GM19025 (cell line): ENCODE data around the gene CLCN5.
"Not testable (repeated sequence)": the region's sequence is repeated elsewhere in the genome, so short reads cannot be mapped to it uniquely, and the experiment has no call there.

Source experiments
- ATAC-seq: cut with Tn5 transposase; IDR thresholded peaks from one replicate; pipeline ENCODE4 v1.9.1; 2021; ENCODE audit warnings: mild to moderate bottlenecking, low read depth, moderate library complexity; ENCODE audit not compliant: unreplicated experiment

The CLCN5 gene

DNA sequence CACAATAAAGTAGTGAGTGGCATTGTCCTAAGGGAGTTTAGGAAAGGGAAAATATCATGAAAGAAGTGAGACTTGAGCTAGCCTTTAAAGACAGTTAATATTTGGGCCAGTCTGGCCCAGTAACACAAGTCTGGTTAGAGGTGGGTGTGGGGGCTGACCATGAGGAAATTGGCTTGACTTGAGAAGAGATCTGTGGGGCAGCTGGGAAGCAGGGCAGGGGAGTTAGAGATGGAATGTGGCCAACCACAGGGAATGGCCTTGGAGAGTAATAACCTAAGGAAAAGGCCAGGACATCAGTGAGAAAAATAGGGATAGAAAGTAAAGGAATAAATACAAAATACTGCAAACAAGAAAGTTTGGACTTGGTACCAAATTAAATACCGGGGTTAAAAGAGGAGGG, 71.3 kb downstream of the CLCN5 start:
- ATAC-seq = no peak

DNA sequence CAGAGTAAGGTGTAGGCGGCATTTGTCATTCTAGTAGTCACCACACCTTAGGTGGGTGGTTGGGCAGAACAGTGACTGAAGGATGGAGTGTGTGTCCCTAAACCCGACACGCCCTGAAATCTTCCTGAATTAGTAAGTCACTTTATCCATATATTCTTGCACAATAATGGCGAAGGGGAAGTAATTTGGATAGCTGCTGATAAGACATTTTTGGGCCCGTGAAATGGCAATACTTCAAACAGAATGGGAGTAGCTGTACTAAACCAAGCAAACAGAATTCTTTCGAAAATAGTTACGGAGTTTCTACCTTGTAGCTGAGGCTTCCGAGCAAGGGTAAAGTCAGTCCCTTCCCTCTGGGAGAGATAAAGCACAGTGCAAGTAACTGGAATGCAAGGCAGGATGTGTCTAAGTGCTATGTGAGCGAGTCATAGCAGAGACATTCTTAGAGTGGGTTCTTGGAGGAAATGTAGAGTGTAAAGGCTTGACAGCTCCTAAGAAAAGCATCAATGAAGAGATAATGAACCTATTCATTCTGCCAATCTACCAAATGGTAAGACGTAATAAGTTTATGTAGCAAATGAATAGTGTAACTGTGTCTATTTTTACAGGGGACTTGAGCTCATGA, 72.8 kb downstream of the CLCN5 start:
- ATAC-seq = no peak

DNA sequence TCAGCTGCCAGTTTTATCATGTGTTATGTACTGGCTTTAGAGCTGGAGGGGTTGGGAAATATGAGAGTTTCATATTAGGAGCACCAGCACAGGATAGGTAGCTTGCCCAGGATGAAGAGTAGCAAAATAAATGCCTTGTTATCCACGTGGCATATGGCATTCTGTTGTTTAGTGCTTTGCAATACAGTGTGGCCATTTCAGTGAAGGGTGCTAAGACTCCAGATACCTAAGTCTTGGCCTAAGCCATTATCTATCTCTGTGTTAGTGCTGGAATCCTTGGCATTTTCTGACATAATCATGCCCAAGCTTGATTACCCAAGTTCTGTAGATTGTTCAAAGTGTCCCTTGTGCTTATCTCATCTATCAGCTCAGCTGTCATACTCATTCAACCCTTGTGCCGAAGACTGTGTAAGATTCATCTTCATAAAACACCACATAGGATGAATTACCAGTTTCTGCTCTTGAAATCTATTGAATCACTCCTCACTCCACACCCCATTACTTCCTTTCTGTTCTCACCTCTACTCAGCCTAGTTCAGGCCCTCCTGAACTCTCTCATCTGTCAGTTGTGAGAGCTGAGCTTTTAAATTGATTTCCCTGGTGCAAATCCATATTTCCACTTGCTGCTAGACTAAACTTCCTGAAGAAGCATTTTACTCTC, 73.5 kb downstream of the CLCN5 start:
- no peak for ATAC-seq

DNA sequence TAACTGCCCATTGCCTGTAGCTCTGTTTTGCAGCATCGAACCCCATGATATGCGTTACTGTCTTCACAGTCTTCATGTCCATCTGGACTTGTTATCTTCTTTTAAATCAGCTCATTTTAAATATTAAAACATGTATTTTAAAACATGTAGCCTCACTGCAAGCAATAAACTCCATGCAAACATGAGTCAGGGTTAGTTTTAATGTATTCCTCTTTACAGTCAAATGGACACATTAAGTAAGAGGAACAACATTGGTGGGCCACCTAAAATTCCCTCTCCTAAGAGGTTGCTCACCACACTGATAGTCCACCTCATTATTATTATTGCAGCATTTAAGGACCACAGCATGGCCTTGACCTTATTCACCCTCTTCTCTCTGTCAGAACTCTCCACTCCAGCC, 74.1 kb downstream of the CLCN5 start:
- no peak for ATAC-seq

DNA sequence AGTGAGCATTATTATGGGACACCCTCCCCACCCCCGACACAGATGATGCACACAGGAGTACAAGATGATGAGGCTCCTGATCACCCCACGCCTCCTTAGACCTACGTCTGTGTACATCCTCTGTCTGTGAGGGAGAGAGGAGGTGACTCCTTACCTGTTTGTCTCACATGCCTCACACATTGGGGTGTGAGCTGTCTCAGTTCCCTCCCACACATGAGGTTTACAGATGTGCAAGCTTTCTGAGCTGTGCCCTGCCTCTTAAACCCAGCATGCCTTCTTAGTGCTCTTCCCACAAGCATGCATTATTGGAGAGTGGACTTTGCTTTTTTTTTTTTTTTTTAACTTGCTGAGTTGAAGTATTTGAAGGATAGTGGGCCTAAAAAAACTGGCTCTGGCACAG, 76.7 kb downstream of the CLCN5 start:
- no peak for ATAC-seq

DNA sequence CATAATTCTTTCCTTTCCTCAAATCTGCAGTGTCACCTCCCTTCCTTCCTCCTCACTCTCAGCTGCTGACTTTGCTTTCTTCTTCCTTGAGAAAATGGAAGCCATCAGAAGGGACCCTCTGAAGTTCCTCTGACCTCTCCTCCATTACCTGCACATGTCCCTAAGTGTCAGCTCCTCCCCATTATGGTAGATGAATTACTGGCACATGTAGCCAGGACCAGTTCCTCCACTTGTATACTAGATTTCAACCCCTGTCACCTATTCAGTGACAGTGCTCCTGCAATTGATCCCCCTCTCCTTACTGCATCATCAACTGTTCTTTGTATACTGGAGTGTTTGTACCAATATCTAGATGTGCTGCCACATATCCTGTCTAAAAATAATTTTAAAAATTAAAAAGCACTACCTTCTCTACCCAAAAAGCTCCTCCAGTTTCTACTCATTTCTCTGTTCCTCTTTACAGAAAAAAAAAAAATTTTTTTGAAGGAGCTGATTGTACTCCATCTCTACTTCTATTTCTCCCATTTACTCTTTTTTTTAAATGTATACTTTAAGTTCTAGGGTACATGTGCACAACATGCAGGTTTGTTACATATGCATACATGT, 78.6 kb downstream of the CLCN5 start:
- no peak for ATAC-seq

DNA sequence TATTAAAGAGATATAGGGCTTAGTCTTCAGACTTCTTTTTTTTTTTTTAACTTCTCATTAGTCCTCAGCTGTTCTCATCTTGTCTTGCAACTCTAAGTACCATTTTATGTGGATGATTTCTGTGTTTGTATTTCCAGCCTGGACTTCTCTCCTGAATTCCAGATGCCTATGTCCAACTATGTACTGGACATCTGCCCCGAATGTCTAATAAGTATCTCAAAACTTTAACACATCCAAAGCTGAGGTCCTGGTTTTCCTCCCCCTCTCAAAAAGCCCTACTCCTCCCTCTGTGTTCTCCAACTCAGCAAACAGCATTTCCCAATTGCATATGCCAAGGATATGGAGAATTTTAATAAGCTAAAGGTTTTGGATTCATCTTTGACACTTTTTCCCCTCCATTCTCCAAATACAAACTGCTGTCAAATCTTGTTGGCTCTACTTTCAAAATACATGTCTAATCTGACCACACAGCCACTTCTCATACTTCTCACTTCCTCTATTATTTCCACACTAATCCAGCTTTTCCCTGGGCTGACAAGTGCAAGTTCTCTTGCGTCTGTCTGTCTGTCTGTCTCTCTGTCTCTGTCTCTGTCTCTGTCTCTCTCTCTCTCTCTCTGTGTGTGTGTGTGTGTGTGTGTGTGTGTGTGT, 79.8 kb downstream of the CLCN5 start:
- no peak for ATAC-seq

DNA sequence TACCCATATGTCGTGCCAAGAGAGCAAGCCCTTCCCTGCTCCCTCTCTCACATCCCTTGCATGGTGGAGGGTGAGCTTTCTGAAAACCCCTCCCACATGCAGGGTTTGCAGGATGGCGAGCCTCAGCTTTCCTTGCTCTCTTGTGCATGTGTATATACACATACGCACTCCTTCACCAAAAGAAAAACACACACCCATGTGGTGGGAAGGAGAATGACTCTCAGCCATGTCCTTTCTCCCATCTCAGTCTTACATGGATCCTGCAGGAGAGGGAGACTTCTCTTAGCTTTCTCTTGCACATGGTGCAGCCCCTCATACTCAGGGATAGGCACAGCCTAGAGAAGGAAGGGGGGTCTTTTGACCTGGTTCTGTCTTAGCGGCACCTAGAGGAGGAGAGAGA, 81.1 kb downstream of the CLCN5 start:
- ATAC-seq = no peak

DNA sequence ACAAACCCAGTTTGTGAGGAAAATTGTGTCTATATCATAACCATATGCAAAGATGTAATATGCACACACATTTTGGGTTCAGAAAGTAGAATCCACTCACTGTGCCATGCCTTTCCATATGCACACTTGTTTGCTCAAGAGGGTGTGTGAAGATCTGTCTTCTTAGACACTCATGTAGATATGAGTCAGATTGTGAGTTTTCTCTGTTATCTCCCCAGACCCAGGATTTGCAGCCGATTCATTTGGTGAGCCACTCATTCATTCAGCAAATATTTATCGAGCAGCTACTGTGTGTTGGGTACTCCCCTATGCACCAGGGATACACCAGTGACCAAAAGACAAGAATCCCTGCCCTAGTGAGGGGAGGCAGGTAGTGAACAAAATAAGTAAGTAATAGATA, 81.5 kb downstream of the CLCN5 start:
- ATAC-seq = no peak

DNA sequence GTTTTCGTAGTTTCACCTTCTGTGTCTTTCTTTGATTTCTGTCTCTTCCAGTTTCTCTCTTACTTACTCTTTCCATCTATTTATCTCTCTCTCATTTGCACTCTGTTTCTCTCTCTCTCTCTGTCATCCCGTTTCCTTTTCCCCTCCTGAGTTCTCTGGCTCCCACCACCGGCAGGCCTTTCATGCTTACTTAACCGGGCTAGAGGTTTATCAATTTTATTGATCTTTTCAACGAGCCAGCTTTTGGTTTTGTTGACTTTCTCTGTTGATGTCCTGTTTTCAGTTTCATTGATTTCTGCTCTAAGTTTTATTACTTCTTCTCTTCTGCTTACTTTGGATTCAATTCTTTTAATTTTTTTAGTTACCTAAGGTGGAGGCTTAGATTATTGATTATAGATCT, 103.2 kb downstream of the CLCN5 start:
- not testable (repeated sequence) for ATAC-seq

DNA sequence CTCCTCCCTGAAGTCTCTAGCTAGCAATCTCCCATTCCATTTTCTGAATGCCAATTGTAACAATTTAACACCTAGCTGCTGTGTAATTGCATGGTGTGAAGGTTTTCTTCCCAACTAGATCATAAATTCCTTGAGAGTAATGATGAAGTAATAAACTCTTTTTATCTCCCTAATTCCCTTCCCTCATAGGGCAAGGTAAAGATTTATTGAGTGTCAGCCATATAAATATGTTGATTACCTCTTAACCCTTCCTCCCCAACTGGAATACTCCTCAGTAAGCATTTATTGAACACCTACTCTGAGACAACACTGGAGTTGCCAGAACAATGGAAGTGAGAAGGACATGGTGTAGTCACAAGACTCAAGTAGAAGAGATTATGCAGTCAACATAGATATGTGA, 112.7 kb downstream of the CLCN5 start:
- no peak for ATAC-seq

DNA sequence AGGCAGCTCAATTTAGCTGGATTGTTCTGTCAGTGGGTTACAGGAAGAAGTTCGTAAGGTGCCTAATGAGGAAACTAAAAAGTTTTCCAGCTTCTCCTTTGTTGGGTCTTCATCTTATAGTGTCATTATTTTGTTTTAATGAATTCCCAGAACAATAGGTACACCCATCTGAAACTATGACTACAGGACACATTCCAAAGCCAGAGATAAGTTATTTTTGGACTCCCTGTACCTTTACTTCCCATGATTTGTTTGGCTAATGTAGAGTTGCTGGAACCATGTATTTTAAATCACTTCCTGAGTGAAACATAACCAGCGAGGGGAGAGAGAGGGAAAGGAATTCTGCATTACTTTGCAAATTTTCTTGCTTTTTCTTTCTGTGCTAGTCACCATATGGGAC, 114.0 kb downstream of the CLCN5 start:
- ATAC-seq = no peak

DNA sequence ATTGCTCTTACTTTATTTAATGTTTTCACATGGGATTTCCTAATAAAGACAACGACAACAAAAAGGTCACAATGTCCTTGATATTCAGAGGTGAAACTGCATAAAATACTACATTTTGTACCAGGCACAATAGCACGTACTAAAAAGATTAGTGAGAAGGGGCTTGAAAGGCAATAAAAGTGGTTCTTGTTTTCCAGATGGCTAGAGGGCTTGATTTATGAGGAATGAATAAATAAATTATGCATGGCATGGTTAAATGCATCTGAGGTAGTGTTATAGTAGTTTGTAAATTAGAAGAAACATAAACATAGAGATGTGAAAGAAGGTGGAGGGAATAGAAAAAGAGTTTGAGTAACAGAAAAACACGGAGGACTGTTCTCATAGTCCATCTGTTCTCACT, 123.4 kb downstream of the CLCN5 start:
- no peak for ATAC-seq

DNA sequence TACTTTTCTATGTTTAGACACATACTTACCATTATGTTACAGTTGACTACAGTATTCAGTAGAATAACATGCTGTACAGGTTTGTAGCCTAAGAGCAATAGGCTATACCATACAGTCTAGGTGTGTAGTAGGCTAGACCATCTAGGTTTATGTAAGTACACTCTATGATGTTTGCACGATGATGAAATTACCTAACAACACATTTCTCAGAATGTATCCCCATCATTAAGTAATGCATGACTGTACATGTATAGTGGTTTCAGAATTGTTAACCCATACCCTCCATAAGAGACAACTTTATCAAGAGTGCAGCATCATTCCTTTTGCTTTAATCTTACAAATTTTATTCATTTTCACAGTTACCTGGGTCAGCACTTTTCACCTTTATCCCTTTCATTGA, 126.8 kb downstream of the CLCN5 start:
- ATAC-seq = no peak

DNA sequence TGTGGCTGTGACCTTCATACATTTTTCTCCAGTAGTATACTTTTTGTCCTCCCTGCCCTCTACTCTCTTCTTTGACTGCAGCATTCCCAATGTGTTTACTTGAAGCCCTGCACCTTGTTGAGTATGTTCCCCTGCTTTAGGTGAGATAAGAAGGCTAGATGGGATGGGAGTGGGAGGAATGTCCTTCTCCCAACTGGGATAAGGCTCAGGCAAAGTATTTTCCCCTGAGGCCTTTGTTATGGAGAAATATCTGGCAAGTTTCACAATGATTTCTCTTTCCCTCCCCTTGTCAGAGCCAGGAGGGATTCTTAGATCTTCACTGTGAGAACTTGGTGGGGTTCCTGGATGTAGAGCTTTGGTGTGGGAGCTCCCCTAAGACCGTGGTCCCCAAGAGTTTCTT, 131.8 kb downstream of the CLCN5 start:
- no peak for ATAC-seq

DNA sequence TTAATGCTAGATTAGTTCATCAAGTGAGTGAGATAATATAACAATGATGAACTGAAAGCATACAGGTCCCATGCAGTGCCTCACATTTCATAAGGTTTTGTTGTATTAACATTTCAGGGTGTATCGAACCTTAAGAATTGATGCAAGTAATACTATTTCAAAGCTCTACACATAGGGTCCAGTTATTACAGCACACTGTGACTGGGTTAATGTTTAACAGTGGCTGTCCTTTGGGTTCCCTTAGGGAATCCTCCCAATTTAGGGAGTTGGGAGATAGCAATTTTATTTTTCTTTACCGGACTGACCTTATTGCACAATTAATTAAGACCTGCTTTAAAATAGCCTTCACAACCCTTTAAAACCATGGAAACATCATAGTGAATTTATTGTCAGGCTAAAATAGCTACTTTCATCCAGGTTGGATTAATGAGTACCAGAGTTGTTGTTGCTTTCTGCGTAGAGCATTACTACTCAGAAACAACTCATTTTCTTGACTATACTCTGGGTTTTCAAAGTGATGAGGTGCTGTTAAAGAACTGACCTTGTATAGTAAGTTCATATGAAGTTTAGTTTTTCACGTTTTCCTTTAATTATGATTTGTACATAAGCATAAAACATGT, 144.0 kb downstream of the CLCN5 start:
- ATAC-seq = no peak

DNA sequence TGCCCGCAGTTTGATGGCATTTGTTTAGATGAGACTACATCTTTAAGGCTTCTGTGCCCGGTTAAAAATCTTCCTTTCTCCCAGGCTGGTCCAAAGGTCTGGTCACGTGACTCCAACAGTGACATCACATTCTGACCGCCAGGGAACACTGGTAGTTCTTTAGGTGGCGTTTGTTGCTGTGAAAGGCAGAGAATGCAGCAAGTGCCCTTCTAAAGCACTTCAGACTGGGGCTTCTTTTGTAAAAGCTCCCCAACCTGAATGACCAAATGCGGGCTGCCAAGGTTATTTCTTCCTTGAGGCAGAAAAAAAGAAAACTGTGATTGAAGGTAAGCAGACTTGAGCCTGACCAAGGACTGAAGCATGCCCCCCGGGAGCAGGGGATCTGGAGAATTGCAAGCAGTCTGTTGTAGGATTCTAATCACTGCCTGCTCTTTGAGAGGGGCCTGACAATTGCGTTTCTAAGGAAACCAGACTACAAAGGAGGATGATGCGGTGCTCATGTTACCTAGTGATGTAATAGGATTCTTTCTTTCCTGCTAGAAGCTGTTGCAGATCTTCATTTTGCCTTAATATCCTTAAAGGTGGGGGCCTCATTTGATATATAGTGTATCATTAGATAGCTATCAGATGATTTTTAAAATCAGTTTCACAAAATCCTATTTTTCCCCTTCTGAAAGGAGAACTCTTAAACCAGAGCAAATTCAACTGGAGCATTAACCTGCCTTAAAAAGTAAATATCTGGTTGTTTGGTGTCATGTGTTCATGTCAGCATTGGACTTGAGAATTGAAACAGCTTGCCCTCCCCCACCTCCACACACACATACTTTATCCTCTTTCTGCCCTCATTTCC, 145.3 kb downstream of the CLCN5 start:
- no peak for ATAC-seq

DNA sequence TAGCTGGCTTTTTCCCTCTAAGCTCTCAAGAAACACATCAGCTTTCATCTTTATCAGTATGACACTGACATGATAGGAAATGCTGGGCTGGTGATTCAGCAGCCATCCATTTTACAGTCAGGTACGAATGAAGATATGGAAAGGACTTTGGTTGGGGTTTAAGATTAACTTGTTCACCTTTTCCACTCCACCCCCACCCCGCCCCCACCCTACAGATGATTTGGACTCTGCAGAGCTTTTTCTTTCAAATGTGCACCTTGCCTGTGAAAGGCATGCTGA, 145.8 kb downstream of the CLCN5 start:
- no peak for ATAC-seq

DNA sequence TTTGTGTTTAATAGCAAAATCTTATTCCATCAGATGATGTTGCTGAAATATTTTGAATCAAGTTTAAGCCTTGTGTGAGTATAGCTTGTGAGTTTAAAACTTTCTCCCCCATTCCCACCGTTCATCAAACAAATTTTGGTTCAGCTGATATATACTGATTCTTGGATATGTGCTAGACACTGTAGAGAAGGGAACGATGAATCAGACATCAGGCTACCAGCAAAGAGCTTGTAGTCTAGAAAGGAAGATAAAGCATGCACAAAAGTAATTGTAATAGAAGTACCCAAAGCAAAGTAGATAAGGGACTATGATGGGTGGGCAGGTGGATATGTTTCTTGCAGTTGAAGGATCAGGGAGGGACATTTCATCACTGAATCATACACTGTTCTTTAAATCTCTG, 146.5 kb downstream of the CLCN5 start:
- no peak for ATAC-seq

DNA sequence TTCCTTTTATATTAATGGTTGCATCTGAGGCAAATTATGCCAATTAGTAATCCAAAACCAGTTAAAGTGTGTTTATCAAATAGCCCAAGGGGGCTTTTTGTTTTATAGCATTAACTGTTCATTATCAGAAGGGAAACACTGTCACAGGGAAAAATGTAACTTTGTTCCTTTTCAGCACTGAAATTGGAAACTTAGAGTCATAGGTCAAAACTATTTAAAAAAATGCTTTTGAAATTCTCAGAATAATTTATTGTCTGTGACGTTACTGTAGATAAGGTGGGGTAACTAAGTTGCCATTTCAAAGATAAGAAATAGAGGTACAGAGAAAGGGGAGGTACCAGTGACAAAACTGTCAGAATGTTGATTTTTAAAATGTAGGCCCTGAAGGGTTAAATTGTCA, 149.1 kb downstream of the CLCN5 start:
- ATAC-seq = no peak

DNA sequence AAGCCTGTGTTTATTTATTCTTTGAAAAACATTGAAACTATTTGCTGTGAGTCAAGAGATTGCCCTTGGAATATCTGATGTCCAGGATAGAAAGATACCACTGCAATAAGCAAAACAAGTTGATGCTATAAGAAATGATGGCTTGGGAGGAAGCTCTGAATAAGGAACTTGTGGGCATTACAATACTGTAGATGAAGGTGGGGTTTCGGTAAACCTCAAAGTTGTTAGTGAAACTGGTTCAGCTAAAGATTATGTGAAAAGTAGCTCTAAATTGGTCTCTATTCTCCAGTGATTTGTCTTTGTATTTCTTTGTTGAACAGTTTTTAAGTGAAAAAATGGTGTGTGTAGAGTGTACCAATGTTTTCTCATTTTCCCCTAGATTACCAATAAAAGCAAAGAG, 149.7 kb downstream of the CLCN5 start:
- ATAC-seq = no peak
